Measurements from ENCODE around the gene CGRRF1.

CGRRF1 gene

GRCh38 chr14:54549862-54550261, 40.2 kb downstream of the CGRRF1 start:
- no peak for FAIRE-seq

- no peak for FAIRE-seq
These were observed 40.8 kb downstream of the CGRRF1 start for GRCh38 chr14:54550514-54550913.

- no peak for FAIRE-seq
These were observed 44.7 kb downstream of the CGRRF1 start for GRCh38 chr14:54554401-54554800.

- no peak for FAIRE-seq
These were observed 45.9 kb downstream of the CGRRF1 start for GRCh38 chr14:54555651-54556050.

DNA sequence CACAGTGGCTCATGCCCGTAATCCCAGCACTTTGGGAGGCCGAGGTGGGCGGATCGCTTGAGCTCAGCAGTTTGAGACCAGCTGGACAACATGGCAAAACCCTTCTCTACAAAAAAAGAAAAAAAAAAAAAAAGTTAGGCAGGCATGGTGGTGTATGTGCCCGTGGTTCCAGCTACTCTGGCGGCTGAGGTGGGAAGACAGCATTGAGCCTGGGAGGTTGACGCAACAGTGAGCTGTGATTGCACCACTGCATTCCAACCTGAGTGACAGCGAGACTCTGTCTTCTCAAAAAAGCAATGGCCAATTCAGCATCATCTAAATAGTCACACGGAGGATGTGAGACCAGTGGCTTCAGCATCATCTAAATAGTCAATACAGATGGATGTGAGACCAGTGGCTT, 46.8 kb downstream of the CGRRF1 start:
- no peak for FAIRE-seq

- FAIRE-seq: no peak
These were observed 52.6 kb downstream of the CGRRF1 start for GRCh38 chr14:54562334-54562733.

DNA sequence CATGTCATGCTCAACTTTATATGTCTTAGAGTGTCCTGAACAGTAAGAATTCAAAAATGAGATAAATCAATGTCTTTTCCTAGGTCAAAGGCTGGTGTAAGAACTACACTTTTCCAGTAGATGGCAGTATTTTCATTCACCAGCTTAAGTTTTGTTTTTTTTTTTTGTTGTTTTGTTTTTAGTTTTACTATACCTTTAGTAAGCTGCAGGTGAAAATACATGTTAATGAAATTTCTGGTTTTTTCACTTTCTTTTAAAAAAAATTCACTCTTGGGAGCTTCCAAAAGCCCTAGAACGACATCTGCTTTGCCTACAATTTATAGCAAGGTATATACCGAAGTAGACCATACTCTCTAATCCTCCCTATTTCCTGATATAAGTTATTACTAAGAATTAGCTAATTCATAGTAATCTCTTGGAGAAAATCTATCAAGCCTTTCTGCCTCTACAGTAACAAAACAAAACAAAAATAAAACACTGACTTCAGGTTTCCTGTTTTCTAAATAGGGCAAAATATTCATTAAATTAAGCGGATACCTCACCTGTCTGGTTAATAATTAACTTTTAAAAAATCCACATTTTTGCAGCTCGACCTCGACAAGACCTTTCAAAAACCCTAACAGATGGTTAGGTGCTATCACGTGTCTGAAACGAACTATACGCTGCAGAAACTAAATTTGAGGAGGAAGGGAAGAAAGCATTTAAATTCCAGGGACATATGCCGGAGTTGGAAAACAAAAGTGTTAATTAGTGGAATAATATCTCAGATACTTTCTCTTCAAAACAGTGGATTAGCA, 54.6 kb downstream of the CGRRF1 start:
- FAIRE-seq: peak; percentile 98

- FAIRE-seq: no peak
These were observed 55.4 kb downstream of the CGRRF1 start for GRCh38 chr14:54564868-54565784.

- FAIRE-seq: no peak
These were observed 56.2 kb downstream of the CGRRF1 start for GRCh38 chr14:54565785-54566409.

DNA sequence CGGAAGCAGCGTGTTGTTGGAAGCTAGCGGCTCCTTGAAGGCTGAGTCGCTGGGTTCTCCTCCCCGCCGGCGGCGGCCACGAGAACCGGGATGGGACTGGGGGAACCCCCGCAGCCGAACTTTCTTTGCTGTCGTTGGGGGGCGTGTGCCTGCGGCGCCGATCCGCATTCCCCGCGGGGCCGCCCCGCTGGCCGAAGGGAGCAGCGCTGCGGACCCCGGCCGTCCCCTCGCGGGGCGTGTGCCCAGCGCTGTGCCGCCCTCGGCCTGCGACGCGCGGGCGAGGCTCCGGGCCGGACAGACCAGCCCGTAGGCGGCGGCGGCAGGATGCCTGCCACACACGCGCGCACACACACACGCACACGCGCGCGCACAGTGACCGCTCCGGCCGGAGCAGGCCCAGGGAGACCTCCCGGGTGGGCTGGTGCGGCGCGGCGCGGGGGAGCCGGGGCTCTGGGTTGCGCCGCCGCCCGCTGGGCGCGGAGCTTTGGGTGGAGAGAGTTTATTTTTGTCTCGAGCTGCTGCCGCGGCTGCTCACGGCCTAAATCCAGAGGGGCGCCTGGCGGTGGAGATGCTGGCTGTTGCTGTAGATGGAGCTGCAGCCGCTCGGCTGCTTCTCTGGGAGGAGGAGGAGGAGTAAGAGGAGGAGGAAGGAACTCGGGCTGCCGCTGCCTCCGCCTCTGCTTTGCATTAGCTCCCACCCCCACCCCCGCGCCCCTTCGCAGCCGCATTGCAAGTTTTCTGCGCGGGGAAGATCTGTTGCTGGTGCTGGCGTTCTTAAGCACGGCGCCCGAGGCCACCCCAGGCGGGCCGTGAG, 56.9 kb downstream of the CGRRF1 start, which contains the start of gene SAMD4A:
TSS of gene SAMD4A (plus strand) at position 719 of the 814 bp plus-strand sequence. CDS start 789 bp downstream, outside the sequence.
- no peak for FAIRE-seq

- FAIRE-seq: no peak
These were observed 57.5 kb downstream of the CGRRF1 start for GRCh38 chr14:54567224-54567638.

DNA sequence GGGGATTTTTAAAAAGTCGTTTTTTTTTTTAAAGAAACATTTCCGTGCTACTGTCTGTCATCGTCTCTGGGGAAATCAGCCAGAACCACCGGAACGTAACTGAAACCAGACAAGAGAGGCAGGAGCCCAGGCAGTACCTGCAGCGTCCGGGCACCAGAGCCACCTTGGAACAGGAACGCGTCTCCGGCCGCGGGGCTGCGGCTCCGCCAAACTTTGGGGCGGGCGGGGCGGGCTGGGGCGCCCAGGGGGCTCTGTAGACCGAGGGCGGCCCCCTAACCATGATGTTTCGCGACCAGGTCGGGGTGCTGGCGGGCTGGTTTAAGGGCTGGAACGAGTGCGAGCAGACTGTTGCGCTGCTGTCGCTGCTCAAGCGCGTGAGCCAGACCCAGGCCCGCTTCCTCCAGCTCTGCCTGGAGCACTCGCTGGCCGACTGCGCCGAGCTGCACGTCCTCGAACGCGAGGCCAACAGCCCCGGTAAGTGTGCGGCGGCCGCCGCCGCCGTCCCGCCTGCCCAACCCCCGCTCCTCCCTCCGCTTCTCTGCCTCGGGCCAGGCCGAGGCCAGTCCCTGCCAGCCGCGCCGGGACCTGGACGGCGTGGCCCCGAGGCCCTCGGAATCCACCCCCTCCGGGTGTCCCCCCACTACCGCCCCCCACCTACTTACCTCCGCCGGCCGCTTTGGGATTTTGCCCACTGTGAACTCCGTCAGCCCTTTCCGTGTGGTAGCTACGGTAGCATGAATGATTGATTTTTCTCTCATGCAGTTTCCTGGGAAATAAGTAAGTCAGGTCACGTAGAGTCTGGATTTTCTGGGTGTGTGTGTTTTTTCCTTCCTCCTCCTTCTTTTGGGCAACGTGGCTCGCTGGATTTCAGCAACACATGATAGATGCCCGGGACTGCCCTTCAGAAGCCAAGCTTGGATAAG, 58.2 kb downstream of the CGRRF1 start:
- FAIRE-seq: peak; percentile 17

GRCh38 chr14:54568821-54569595, 59.3 kb downstream of the CGRRF1 start:
- no peak for FAIRE-seq

DNA sequence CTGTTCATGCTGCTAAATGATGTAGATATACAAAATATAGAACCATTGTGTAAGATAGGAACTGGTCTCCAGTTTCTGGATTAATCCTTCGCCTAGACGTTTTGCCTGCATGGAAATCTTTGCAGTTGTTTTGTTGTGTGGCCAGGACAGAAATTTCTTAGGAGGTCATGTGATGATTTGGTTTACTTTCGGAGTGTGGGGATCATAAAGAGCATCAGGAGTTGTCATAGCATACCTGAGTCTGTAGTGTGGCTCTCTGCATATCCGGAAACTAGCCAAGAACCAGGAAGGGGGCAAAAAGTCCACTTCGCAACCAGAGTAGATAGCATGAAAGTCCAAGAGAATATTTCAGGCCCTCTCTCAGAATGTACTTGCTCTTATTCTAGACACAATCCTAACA, 60.3 kb downstream of the CGRRF1 start:
- FAIRE-seq: no peak

- FAIRE-seq: peak; percentile 53
These were observed 61.1 kb downstream of the CGRRF1 start for GRCh38 chr14:54570631-54571415.

DNA sequence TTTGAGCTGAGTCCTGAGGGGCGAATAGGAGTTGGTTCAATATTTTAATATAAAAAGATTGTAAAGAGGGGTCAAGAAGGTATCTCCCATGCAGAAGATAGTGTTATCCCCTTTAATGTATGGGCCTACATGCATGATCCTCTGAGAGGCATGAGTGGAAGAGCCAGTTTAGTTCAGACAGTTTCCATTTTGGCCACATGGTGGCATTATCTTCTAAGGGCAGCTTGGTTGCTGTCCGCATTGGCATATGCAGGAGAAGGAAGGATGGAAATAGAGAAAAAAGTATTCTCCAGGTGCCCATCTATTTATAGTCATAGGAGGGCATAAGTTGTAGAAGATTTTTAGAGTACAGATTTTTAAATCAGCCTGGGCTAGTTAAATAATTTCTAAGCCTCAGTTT, 62.6 kb downstream of the CGRRF1 start:
- no peak for FAIRE-seq

DNA sequence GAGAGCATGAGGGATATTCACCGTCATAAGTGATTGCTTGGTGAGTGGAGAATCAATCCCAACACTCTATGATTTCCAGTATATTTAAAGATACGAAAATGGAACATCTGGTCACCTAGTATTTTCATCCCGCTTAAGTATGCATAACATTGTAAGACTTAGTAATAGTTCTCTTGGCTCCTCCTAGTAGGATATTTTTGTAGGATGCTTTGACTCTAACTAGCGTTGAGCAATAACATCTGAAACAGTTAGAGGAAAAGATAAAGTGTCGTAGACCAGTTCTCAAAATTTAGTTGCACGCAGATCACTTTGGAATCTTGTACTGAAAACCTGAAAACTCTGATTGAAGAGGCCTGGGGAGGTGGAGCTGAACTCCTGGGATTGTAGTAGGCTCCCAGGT, 64.8 kb downstream of the CGRRF1 start:
- no peak for FAIRE-seq

DNA sequence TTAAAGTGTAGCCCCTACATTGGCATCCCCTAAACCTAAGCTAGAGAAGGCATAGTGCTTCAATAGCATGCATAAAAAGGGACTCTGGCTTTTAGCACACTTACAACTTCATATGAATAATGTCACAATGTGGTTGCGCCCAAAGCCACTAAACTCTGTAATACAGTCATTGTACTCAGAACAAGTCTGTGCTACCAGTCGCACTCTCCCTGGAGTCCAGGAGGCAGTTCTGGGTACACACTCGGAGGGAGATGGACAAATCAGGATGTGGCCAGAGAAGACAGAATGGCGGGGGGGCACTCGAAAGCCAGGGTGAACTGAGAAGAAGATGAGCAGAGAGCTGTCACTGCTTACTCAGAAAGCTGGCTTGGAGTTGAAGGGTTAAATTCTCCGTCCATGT, 67.8 kb downstream of the CGRRF1 start:
- FAIRE-seq: no peak

- no peak for FAIRE-seq
These were observed 68.3 kb downstream of the CGRRF1 start for GRCh38 chr14:54577977-54578376.

- FAIRE-seq: no peak
These were observed 69.9 kb downstream of the CGRRF1 start for GRCh38 chr14:54579621-54580020.

Measured in islet of Langerhans (tissue), 1 donor.